Upper lobe of left lung (tissue), 6 donors: ENCODE results near the gene HEXA. TPM values are rescaled to one million over a fixed set of nuclear protein-coding genes. Genes with fewer than 3 reads are reported as not detected.

ENCODE experiments used
- ATAC-seq, 2 donors: fragments of 200-7000 bp; cut with Tn5 transposase; one replicate each; pipeline ENCODE4 v1.9.1; 2022; ENCODE audit warnings: mild to moderate bottlenecking in 2 of 2, moderate library complexity in 2 of 2; ENCODE audit not compliant: low FRiP score in 2 of 2
- DNase-seq, 2 donors: peaks; one replicate each; pipeline ENCODE4 v3.0.0-alpha.2; 2019 to 2020
- H3K27ac ChIP-seq, 4 donors: fragments of 200-600 bp; sonication (generic); one replicate each; pipeline ENCODE4 v1.5.1; 2016 to 2019
- H3K27me3 ChIP-seq, 4 donors: fragments of 200-600 bp; sonication (generic); one replicate each; pipeline ENCODE4 v1.5.1; 2017 to 2019
- H3K36me3 ChIP-seq, 4 donors: fragments of 200-600 bp; sonication (generic); one replicate each; pipeline ENCODE4 v1.5.1; 2016 to 2019
- H3K4me1 ChIP-seq, 4 donors: fragments of 200-600 bp; sonication (generic); one replicate each; pipeline ENCODE4 v1.5.1; 2018 to 2019
- H3K4me3 ChIP-seq, 4 donors: fragments of 200-600 bp; sonication (generic); one replicate each; pipeline ENCODE4 v1.5.1; 2017 to 2019; ENCODE audit warnings: mild to moderate bottlenecking in 2 of 4, moderate library complexity in 1 of 4
- H3K9me3 ChIP-seq, 4 donors: fragments of 200-600 bp; sonication (generic); one replicate each; pipeline ENCODE4 v1.5.1; 2018 to 2019
- EP300 ChIP-seq, 4 donors: sonication (generic); formaldehyde crosslinking; IDR thresholded peaks; one replicate each; pipeline ENCODE4 v1.5.1; 2017; ENCODE audit warnings: antibody characterized with exemption in 4 of 4, control low read depth in 2 of 4
- POLR2A ChIP-seq, 4 donors: fragments of 450-650 bp; IDR thresholded peaks; one replicate each; pipeline ENCODE4 v1.5.1; 2016 to 2017; ENCODE audit warnings: antibody characterized with exemption in 4 of 4, mild to moderate bottlenecking in 2 of 4
- POLR2AphosphoS5 ChIP-seq, 2 donors: sonication (generic); formaldehyde crosslinking; IDR thresholded peaks; one replicate each; pipeline ENCODE4 v1.5.1; 2017; ENCODE audit warnings: antibody characterized with exemption in 2 of 2
- WGBS, 2 donors: methylation state at CpG; one replicate each; pipeline ENCODE4 v1.1.5; 2017 to 2018; 5-methylcytosine and 5-hydroxymethylcytosine counted together
- total RNA-seq, 6 donors: library from RNA; depleted of rRNA in 4 of 6; stranded (reverse); fragments of >200 nt in 4 of 6; gene quantifications; one replicate each; pipeline versions ENCODE4 v1.1.0 to v1.2.1, GENCODE V29; 2016 to 2021
- TF ChIP-seq, protein P1 (sequence below), 6 experiments: fragments of 450-650 bp in 4 of 6; fragments of 200-600 bp in 2 of 6; sonication (generic) in 2 of 6; IDR thresholded peaks; one replicate each; pipeline ENCODE4 v1.5.1; 2016 to 2019; ENCODE audit warnings: antibody characterized with exemption in 6 of 6
- donor health status: DM: no; HTN: no; CAD: no; lungs with moderate emphysema.
- donor health status: DM: no; HTN: yes; CAD: no; lungs with severe emphysema.

HEXA gene
- total RNA-seq, 6 donors from 2014 or later: 80.5 to 256 (median 149) TPM

DNA sequence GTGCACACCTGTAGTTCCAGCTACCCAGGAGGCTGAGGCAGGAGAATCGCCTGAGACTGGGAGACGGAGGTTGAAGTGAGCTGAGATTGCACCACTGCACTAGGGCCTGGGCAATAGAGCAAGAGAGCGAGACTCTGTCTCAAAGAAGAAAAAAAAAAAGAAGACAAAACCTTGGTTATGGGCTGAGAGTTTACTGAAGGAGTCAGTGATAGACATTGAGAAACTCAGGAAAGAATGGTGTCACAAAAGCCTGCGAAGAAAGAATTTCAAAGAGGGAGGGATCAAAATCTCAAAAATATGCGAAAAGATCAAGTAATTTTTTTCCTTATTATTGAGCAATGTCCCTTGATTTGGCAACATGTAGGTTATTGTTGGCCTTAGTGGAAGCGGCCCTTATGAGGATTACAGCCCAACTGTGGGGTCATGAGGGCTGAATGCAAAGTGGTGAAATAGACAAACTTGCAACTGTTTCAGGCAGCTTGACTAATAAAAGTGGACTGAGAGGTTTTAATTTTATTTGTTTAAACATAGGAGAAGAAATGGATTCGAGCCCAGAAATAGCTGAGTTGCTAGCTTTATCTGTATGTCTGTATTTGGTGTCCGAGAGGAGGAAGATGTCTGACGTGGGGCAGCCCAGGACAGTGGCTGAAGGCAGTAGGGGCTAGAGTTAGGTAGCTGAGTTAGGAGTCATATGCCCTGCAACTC, 37.0 kb downstream of the HEXA start:
- peaks cover 0 to 6% (median 4%) of the 10 kb centered on the region in 4 donors for H3K4me1 ChIP-seq
- DNase-seq: no peak
- peak overlapping the region in 3 of 4 donors; percentile 33 to 61 (median 58) for H3K27ac ChIP-seq
- H3K9me3 ChIP-seq: no peaks in the 10 kb centered on the region
- peak; percentile 60 to 71 for ATAC-seq
- H3K4me3 ChIP-seq: no peak overlapping the region
- no peaks in the 10 kb centered on the region for H3K27me3 ChIP-seq
- TF ChIP-seq POLR2AphosphoS5 (IDR thresholded peaks at IDR 0.05) (peak in 1 of 2 donors; percentile 59), EP300 (IDR thresholded peaks at IDR 0.05) (no peak), POLR2A (IDR thresholded peaks at IDR 0.05) (no peak)
- TF ChIP-seq, protein P1, sequence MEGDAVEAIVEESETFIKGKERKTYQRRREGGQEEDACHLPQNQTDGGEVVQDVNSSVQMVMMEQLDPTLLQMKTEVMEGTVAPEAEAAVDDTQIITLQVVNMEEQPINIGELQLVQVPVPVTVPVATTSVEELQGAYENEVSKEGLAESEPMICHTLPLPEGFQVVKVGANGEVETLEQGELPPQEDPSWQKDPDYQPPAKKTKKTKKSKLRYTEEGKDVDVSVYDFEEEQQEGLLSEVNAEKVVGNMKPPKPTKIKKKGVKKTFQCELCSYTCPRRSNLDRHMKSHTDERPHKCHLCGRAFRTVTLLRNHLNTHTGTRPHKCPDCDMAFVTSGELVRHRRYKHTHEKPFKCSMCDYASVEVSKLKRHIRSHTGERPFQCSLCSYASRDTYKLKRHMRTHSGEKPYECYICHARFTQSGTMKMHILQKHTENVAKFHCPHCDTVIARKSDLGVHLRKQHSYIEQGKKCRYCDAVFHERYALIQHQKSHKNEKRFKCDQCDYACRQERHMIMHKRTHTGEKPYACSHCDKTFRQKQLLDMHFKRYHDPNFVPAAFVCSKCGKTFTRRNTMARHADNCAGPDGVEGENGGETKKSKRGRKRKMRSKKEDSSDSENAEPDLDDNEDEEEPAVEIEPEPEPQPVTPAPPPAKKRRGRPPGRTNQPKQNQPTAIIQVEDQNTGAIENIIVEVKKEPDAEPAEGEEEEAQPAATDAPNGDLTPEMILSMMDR (IDR thresholded peaks at IDR 0.05): no peak
- peaks cover 0 to 35% (median 8%) of the 10 kb centered on the region in 4 donors for H3K36me3 ChIP-seq
- 62 to 65% methylated on average over 9 of the region's 9 CpGs for WGBS, 2 donors

DNA sequence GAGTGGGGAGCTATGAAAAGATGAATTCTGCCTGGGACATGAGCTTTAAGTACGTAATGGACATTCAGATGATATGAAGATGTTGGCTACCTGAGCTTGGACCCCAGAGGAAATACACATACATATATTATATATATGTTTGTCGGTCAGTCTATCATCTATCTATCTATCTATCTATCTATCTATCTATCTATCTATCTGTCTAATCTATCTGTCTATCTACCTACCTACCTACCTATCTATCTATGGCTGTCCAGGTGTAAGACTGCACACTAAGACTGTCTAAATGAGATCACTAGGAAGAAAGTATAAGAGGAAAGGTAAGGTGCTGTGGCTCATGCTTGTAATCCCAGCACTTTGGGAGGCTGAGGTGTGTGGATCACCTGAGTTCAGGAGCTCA, 37.7 kb downstream of the HEXA start:
- Histone ChIP-seq H3K27ac (peak overlapping the region in 1 of 4 donors; percentile 40), H3K36me3 (peaks cover 0 to 35% (median 4%) of the 10 kb centered on the region in 4 donors), H3K9me3 (no peaks in the 10 kb centered on the region), H3K27me3 (no peaks in the 10 kb centered on the region), H3K4me1 (peaks cover 0 to 6% (median 4%) of the 10 kb centered on the region in 4 donors), H3K4me3 (no peak overlapping the region)
- ATAC-seq: no peak
- WGBS, 2 donors: 96% methylated on average over 2 of the region's 2 CpGs
- no peak for DNase-seq
- no peak for TF ChIP-seq POLR2A (IDR thresholded peaks at IDR 0.05)
- TF ChIP-seq, protein P1 (IDR thresholded peaks at IDR 0.05): no peak
- no peak for TF ChIP-seq EP300 (IDR thresholded peaks at IDR 0.05)
- no peak for TF ChIP-seq POLR2AphosphoS5 (IDR thresholded peaks at IDR 0.05)

DNA sequence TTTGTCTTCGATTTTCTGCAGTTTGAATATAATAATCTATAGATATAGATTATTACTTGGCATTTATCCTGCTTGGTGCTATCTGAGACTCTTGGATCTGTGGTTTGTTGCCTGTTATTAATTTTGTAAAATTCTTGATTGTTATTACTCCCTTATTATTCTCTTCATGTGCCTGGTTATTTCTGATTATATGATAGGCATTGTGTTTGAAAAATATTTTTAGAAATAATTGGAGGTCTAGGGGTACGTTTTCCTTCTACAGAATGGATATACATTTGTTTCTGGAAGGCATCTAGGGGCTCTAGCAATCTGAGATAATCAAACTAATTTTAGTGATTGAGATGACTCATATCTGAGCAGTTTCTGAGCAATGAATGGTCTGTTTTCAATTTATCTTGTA, 41.0 kb downstream of the HEXA start:
- Histone ChIP-seq H3K9me3 (no peaks in the 10 kb centered on the region), H3K27ac (no peak overlapping the region), H3K27me3 (no peaks in the 10 kb centered on the region), H3K4me3 (no peak overlapping the region), H3K4me1 (peaks cover 0 to 6% (median 3%) of the 10 kb centered on the region in 4 donors), H3K36me3 (peaks cover 0 to 24% (median 0%) of the 10 kb centered on the region in 4 donors)
- TF ChIP-seq EP300 (IDR thresholded peaks at IDR 0.05) (no peak), POLR2A (IDR thresholded peaks at IDR 0.05) (no peak), POLR2AphosphoS5 (IDR thresholded peaks at IDR 0.05) (no peak)
- TF ChIP-seq, protein P1 (IDR thresholded peaks at IDR 0.05): no peak
- no peak for ATAC-seq
- WGBS, 2 donors: 93 to 97% methylated on average over 2 of the region's 2 CpGs
- no peak for DNase-seq

DNA sequence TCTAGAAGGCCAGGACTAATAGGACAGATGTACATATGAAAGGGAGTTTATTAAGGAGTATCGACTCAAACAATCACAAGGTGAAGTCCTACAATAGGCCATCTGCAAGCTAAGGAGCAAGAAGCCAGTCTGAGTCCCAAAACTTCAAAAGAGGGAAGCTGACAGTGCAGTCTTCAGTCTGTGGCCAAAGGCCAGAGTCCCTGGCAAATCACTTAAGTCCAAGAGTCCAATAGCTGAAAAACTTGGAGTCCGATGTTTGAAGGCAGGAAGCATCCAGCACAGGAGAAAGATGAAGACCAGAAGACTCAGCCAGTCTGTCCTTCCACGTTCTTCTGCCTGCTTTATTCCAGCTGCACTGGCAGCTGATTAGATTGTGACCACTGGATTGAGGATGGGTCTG, 44.8 kb downstream of the HEXA start:
- ATAC-seq: no peak
- DNase-seq: no peak
- TF ChIP-seq EP300 (IDR thresholded peaks at IDR 0.05): no peak
- no peak for TF ChIP-seq POLR2AphosphoS5 (IDR thresholded peaks at IDR 0.05)
- TF ChIP-seq, protein P1 (IDR thresholded peaks at IDR 0.05): no peak
- no peak for TF ChIP-seq POLR2A (IDR thresholded peaks at IDR 0.05)

More for the DNA sequence above, 44.8 kb downstream of the HEXA start:
- no peaks in the 10 kb centered on the region for H3K9me3 ChIP-seq
- H3K36me3 ChIP-seq: peaks cover 0 to 17% (median 7%) of the 10 kb centered on the region in 4 donors
- no peak overlapping the region for H3K4me3 ChIP-seq
- no peaks in the 10 kb centered on the region for H3K27me3 ChIP-seq
- WGBS, 2 donors: 91 to 96% methylated on average over 3 of the region's 3 CpGs
- H3K4me1 ChIP-seq: no peaks in the 10 kb centered on the region
- H3K27ac ChIP-seq: no peak overlapping the region
